ENCODE results near the gene MBD3. TPM values are rescaled to one million over a fixed set of nuclear protein-coding genes. Genes with fewer than 3 reads are reported as not detected.

Gene MBD3
- total RNA-seq, 1 donor from 2014 or later: 133 TPM

DNA sequence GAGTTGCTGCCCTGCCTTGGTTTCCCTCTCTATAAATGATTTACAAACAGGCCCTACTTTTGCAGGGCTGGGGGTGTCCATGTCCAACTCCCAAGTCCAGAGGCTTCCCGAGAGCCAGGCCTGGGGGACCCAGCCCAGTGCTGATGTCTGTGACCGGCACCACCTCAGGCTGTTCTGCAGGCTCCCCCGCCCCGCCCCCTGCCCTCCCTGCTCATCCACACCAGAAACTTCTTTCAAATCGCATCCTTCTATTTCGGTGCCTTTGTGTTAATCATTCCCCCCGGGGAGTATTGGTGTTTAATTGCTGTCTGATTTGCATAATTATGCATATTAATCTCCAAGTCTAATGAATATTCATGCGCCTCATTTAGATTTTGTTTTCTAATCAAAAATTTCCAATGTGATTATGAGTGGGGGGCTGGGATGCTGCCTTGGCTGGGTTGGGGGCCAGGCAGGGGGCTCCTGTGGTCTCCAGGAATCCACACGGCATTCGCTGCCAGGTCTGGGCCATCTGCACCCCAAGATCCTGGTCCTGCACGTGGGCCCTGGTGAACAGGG, 40.7 kb upstream of the MBD3 start:
- Mint-ChIP-seq H3K4me1 (ENCODE audit: low read depth) (no peaks in the 10 kb centered on the region), H3K27ac (no peak overlapping the region), H3K9me3 (ENCODE audit: low read depth) (no peaks in the 10 kb centered on the region), H3K36me3 (ENCODE audit: insufficient read depth) (peaks cover 15% of the 10 kb centered on the region), H3K27me3 (no peaks in the 10 kb centered on the region), H3K4me3 (ENCODE audit: low read depth) (no peak overlapping the region)
- TF ChIP-seq CTCF (IDR thresholded peaks at IDR 0.05; ENCODE audit: unreplicated experiment): no peak
- DNase-seq (ENCODE audit: low spot score, unreplicated experiment): no peak

DNA sequence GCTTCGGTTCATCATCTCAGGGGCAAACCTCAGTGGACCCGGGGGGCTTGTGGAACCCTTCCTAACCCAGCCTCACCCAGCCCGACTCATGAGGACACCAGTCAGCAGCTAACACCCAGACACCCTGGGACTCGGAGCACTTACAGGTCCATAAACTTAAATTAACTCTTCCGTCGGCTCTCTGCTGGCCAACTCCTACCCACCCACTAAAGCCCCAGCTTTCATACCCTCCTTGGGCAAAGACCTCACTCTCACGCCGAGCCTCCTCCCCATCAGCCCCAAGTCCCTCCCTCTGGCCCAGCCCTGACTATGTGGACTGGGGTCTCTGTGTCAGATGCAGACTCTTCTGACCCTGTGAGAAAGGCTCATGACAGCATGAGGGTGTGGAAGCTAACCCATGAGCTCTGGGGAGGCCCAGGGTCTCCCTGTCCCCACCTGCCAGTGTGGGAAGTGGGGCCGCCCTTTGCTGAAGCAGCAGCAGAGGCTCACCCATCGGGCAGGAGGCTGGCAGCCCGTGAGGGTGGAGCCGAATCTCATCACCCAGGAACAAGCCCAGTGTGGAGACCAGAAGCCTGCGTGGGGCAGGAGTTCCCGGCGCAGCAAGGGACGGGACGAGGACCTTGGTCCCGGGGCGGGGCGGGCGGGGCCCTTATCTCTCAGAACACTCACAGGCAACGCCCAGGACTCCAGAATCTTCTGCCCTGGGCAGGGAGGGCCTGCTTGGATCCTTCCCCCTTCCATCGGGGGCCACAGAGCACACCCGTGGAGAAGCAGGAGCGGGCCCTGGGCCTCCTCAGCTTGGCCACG, 40.0 kb upstream of the MBD3 start:
- no peaks in the 10 kb centered on the region for H3K4me1 Mint-ChIP-seq (ENCODE audit: low read depth)
- H3K27me3 Mint-ChIP-seq: no peaks in the 10 kb centered on the region
- DNase-seq (ENCODE audit: low spot score, unreplicated experiment): no peak
- H3K4me3 Mint-ChIP-seq (ENCODE audit: low read depth): no peak overlapping the region
- no peaks in the 10 kb centered on the region for H3K9me3 Mint-ChIP-seq (ENCODE audit: low read depth)
- TF ChIP-seq CTCF (IDR thresholded peaks at IDR 0.05; ENCODE audit: unreplicated experiment): no peak
- H3K27ac Mint-ChIP-seq: peak overlapping the region; percentile 19
- H3K36me3 Mint-ChIP-seq (ENCODE audit: insufficient read depth): peaks cover 14% of the 10 kb centered on the region

DNA sequence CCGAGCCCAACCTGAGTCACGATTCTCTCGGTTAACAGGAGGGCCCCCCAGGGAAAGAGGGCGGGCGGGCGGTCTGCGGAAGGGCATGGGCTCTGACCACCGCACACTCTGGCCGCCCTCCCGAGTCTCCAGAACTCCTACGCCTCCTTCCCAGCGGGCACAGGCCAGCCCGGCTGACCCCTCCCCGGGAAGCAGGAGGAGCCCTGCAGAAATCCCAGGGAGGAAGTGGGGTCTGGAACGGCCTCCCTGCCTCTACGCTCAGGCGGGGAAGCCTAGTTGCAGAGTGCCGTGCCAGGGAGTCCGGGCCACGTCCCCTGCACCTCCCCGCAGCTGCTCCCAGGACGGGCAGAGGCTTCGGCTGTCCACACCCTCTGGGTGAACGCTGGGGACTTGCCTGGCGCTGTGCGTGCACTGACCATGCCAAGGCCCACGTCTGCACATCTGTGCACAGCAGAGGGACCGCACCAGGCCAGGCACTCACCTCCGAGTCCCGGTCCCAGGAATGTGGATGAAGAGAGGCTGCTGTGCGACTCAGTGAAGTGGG, 39.0 kb upstream of the MBD3 start:
- Mint-ChIP-seq H3K27ac (no peak overlapping the region), H3K9me3 (ENCODE audit: low read depth) (no peaks in the 10 kb centered on the region), H3K4me1 (ENCODE audit: low read depth) (no peaks in the 10 kb centered on the region), H3K4me3 (ENCODE audit: low read depth) (no peak overlapping the region), H3K36me3 (ENCODE audit: insufficient read depth) (peaks cover 12% of the 10 kb centered on the region), H3K27me3 (no peaks in the 10 kb centered on the region)
- DNase-seq (ENCODE audit: low spot score, unreplicated experiment): no peak
- TF ChIP-seq CTCF (IDR thresholded peaks at IDR 0.05; ENCODE audit: unreplicated experiment): no peak

DNA sequence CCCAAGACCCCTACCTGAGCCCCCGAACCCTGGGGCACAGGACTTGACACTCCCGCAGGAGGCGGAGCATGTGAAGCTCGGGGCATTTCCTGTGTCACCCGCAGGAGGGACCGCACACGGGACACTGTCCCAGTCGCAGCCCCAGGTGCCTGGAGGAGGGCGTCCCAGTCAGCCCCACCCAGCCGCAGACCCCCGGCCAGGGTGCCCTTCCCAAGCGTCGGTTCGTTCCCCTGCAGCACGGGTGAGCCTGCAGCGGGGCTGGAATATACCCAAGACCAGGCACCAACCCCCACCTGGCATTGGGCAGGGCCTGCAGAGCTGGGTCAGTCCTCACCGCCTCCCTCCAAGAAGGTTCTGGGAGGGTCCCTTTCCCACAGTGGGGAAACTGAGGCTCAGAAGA, 38.1 kb upstream of the MBD3 start:
- DNase-seq (ENCODE audit: low spot score, unreplicated experiment): no peak
- Mint-ChIP-seq H3K9me3 (ENCODE audit: low read depth) (no peaks in the 10 kb centered on the region), H3K36me3 (ENCODE audit: insufficient read depth) (peaks cover 11% of the 10 kb centered on the region), H3K27ac (no peak overlapping the region), H3K4me3 (ENCODE audit: low read depth) (no peak overlapping the region), H3K4me1 (ENCODE audit: low read depth) (no peaks in the 10 kb centered on the region), H3K27me3 (no peaks in the 10 kb centered on the region)
- no peak for TF ChIP-seq CTCF (IDR thresholded peaks at IDR 0.05; ENCODE audit: unreplicated experiment)

- Mint-ChIP-seq H3K27me3 (no peaks in the 10 kb centered on the region), H3K9me3 (ENCODE audit: low read depth) (no peaks in the 10 kb centered on the region), H3K4me1 (ENCODE audit: low read depth) (no peaks in the 10 kb centered on the region), H3K4me3 (ENCODE audit: low read depth) (no peak overlapping the region), H3K36me3 (ENCODE audit: insufficient read depth) (peaks cover 7% of the 10 kb centered on the region), H3K27ac (no peak overlapping the region)
- TF ChIP-seq CTCF (IDR thresholded peaks at IDR 0.05; ENCODE audit: unreplicated experiment): no peak
- no peak for DNase-seq (ENCODE audit: low spot score, unreplicated experiment)
Observed at GRCh38 chr19:1630012-1630411, 37.3 kb upstream of the MBD3 start.
